Bronchial epithelial cell (primary cell): ENCODE data around the gene RBM19. TPM values are rescaled to one million over a fixed set of nuclear protein-coding genes. Genes with fewer than 3 reads are reported as not detected.
A peak's percentile ranks its signal among the peaks of the same experiment; 100 is the strongest.

ENCODE experiments used
- DNase-seq: peaks from one replicate; pipeline ENCODE4 v3.0.0-alpha.2; 2010; ENCODE audit warnings: low read depth
- FAIRE-seq: peaks from 2 replicates; lab custom pipeline; 2011; peaks lifted over from hg19 to GRCh38; lab: Jason Lieb, UNC
- H3K27me3 ChIP-seq: 2 replicates; pipeline ENCODE4 v1.5.1; 2011; ENCODE audit warnings: low read length; ENCODE audit not compliant: control insufficient read depth, insufficient read depth
- H3K36me3 ChIP-seq: 2 replicates; pipeline ENCODE4 v1.5.1; 2011; ENCODE audit warnings: low read length; ENCODE audit not compliant: control insufficient read depth, insufficient read depth
- H3K4me3 ChIP-seq: 2 replicates; pipeline ENCODE4 v1.5.1; 2011; ENCODE audit warnings: mild to moderate bottlenecking, low read depth, low read length, control low read depth
- CTCF ChIP-seq: IDR thresholded peaks from 2 replicates; pipeline ENCODE4 v1.5.1; 2011; ENCODE audit warnings: mild to moderate bottlenecking, moderate library complexity, low read length, control low read depth, inconsistent platforms; ENCODE audit not compliant: insufficient read depth, severe bottlenecking
- total RNA-seq: library from RNA; depleted of rRNA; stranded (reverse); fragments of >200 nt; gene quantifications from 2 replicates; pipeline ENCODE4 v1.2.1, GENCODE V29; 2014

Gene RBM19
- total RNA-seq, 1 donor from 2014 or later: 19.0 TPM

DNA sequence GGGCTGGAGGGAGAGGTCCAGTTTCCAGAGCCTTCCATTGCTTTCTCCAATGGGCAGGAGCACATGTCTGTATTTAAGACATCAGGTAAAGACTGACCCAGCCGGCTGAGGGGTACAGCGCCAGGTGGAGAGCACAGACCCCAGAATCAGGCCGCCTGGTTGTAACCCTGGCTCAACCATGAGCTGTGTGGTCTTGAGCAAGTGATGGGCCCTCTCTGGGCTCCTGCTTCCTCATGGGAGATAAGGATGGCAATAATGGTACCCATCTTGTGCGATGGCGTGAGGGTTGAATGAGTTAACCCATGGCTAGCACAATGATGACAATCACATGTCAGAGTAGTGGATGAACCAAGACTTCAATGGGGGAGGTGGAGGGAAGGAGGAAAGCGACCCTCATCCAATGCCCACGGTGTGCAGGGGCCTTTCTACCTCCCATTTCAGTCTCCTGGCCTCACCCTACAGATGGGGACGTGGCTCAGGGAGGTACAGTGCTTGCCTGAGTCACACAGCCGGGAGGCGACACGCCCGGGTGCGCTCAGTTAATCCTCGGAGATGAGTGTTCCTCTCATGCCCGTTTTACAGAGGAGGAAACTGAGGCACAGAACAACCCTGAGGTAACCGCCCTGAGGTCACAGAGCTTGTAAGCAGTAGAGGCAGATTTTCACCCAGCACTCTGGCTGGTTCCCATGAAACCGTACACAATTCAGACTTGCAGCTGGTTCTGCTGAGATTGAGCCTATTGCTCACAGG is 163.9 kb downstream of the RBM19 start:
- DNase-seq (peak; percentile 11), FAIRE-seq (peak; percentile 86)
- Histone ChIP-seq H3K27me3 (no peaks in the 10 kb centered on the region), H3K4me3 (no peak overlapping the region), H3K36me3 (no peaks in the 10 kb centered on the region)
- no peak for TF ChIP-seq CTCF

GRCh38 chr12:113800201-113800600 is 165.9 kb downstream of the RBM19 start:
- DNase-seq: no peak
- H3K27me3 ChIP-seq: no peaks in the 10 kb centered on the region
- no peak for TF ChIP-seq CTCF
- no peak overlapping the region for H3K4me3 ChIP-seq
- FAIRE-seq: no peak
- no peaks in the 10 kb centered on the region for H3K36me3 ChIP-seq

GRCh38 chr12:113798552-113798951 is 167.6 kb downstream of the RBM19 start:
- H3K27me3 ChIP-seq: no peaks in the 10 kb centered on the region
- DNase-seq (no peak), FAIRE-seq (no peak)
- TF ChIP-seq CTCF: no peak
- H3K36me3 ChIP-seq: no peaks in the 10 kb centered on the region
- no peak overlapping the region for H3K4me3 ChIP-seq

GRCh38 chr12:113797535-113797868 is 168.6 kb downstream of the RBM19 start:
- no peak for DNase-seq
- H3K27me3 ChIP-seq: no peaks in the 10 kb centered on the region
- FAIRE-seq: no peak
- TF ChIP-seq CTCF: no peak
- no peak overlapping the region for H3K4me3 ChIP-seq
- H3K36me3 ChIP-seq: no peaks in the 10 kb centered on the region

DNA sequence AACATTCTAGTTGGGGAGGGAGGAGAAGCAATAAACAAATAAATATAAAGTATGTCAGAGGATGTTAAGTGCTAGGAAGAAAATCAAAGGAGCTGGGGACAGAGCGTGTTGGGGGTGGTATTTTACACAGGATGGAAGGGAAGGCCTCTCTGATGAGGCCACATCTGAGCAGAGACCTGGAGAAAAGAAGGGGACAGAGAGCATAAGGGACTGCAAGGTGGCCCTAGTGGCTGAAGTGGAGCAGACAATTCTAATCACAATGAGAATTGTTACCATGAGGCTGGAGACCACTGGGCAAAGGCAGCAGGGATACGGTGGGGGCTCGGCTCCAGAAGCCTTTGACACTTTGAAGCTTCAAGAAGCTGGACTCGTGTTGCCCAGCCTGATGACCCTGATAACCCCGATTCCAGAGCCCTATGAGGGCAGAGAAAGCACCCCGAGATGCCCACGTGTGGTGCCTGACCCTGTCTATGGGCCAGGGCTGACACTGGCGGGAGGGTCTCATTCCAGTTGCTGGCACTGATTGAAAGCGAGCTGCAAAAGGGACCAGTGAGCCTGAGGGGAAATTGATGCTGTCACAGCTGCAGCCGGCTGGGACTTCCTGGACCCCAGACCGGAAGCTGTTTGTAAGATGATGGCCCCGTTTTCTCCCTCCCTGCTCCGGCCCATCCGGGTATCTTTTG is 169.1 kb downstream of the RBM19 start:
- DNase-seq (no peak), FAIRE-seq (no peak)
- H3K4me3 ChIP-seq: no peak overlapping the region
- TF ChIP-seq CTCF: no peak
- no peaks in the 10 kb centered on the region for H3K27me3 ChIP-seq
- no peaks in the 10 kb centered on the region for H3K36me3 ChIP-seq
